ENCODE results near the gene STPG3. TPM values are rescaled to one million over a fixed set of nuclear protein-coding genes. Genes with fewer than 3 reads are reported as not detected.

The STPG3 gene
- total RNA-seq, 2 donors from 2014 or later, result not detected

GRCh38 chr9:137294681-137295237 is 43.7 kb downstream of the STPG3 start:
- DNase-seq (ENCODE audit: low spot score), result no peak
- intact Hi-C loops (cut with DNase I), result loop anchor here in 1 of 2 donors (5.0 kb wide), 1 partner anchor 113 kb away; no protein-coding TSS in a partner anchor

- no peak for DNase-seq (ENCODE audit: low spot score)
- intact Hi-C loops (cut with DNase I), result loop anchor here in 1 of 2 donors (5.0 kb wide), 1 partner anchor 112 kb away; no protein-coding TSS in a partner anchor
Observed at GRCh38 chr9:137295238-137295811, 44.2 kb downstream of the STPG3 start.

DNA sequence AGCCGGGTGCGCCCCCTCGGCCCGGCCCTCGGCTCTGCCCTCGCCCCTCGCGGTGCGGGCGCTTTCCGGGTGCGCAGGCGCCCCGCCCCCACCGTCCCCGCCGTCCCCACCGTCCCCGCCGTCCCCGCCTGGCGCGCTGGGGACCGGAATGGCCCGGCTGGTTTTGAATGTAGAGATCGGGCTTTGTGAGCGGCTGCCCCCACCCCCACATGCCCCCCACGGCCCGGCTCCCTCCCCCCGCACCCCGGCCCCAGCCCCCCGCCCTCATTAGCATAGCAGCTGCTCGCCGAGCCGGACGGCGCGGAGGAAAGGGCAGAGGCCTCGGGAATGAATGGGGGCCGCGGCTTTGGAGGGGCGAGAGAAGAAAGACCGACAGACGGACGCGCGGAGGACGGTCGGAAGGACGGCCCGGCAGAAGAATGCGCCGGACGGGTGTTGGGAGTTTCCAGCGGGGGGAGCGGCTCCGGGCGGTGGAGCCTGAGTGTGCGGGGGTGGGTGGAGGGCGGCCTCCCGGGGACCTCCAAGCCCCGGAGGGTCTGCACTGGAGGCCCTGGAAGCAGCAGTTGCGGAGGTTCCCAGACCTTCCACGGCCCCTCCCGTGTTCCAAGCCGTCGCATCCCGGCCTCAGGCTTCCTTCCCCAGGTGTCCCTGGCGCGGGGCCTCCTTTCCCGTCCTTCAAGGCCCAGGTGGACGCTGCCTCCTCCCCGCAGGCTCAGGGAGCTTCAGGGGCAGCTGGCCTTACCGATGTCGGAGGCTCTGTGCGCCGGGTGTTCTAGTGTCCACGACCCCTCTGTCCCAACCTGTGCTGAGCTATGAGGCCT is 45.0 kb downstream of the STPG3 start:
- DNase-seq (ENCODE audit: low spot score), result no peak
- intact Hi-C loops (cut with DNase I), result loop anchor here in 1 of 2 donors (5.0 kb wide), 1 partner anchor 111 kb away; no protein-coding TSS in a partner anchor

GRCh38 chr9:137296670-137297664 is 45.9 kb downstream of the STPG3 start:
- intact Hi-C loops (cut with DNase I), result loop anchor here in 1 of 2 donors (5.0 kb wide), 1 partner anchor 110 kb away; no protein-coding TSS in a partner anchor
- no peak for DNase-seq (ENCODE audit: low spot score)

DNA sequence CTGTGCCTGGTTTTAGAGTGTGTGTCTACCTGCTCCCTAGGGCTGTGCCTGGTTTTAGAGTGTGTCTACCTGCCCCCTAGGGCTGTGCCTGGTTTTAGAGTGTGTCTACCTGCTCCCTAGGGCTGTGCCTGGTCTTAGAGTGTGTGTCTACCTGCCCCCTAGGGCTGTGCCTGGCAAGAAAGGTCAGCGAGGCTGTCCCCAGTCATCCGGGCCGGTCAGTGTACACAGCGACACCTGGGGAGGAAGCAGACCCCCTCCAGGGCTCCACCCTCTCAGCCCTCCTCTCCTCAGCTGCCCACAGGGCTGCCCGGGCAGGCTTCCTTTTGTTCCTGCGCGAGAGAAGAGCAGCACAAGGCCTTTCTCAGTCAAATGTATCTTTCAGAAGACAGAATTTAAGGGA is 46.9 kb downstream of the STPG3 start:
- intact Hi-C loops (cut with DNase I), result loop anchor here in 1 of 2 donors (5.0 kb wide), 1 partner anchor 109 kb away; no protein-coding TSS in a partner anchor
- no peak for DNase-seq (ENCODE audit: low spot score)

- intact Hi-C loops (cut with DNase I), result loop anchor here in 1 of 2 donors (5.0 kb wide), 1 partner anchor 109 kb away; no protein-coding TSS in a partner anchor
- no peak for DNase-seq (ENCODE audit: low spot score)
Observed at GRCh38 chr9:137298401-137299202, 47.5 kb downstream of the STPG3 start.

- DNase-seq (ENCODE audit: low spot score), result no peak
- intact Hi-C loops (cut with DNase I), result loop anchor here in 1 of 2 donors (5.0 kb wide), 1 partner anchor 108 kb away; no protein-coding TSS in a partner anchor
Observed at GRCh38 chr9:137299203-137299565, 48.1 kb downstream of the STPG3 start.

GRCh38 chr9:137299938-137300337 is 48.9 kb downstream of the STPG3 start:
- no peak for DNase-seq (ENCODE audit: low spot score)
- intact Hi-C loops (cut with DNase I), result loop anchor here in 1 of 2 donors (5.0 kb wide), 1 partner anchor 107 kb away; no protein-coding TSS in a partner anchor

DNA sequence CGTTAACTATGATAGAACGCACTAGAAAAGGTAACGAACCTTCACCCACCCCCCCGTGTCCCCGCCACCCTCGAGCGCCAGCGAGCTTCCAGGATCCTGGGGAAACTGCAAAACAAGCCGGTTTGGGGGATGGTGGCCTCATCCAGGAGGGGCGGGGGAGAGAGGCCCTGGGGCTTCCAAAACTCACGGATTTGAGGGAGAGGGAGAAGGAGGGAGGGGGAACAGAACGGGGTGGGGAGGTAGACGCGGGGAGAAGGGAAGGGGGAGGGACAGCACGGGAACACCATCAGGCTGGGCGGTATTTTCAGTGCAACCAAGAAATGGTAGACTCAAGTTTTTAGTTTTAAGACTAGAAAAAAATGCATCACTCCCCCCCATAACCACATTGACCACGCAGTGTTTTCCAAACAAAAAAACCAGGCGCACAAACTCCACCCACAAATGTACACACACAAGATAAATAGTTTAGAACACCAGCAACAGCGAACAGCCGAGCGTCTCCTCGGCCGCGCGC is 49.5 kb downstream of the STPG3 start:
- intact Hi-C loops (cut with DNase I), result no loop called here
- no peak for DNase-seq (ENCODE audit: low spot score)

GRCh38 chr9:137301081-137301947 is 50.2 kb downstream of the STPG3 start:
- no peak for DNase-seq (ENCODE audit: low spot score)
- intact Hi-C loops (cut with DNase I), result no loop called here

GRCh38 chr9:137302118-137302448 is 51.0 kb downstream of the STPG3 start, which contains the start of gene NRARP:
Gene NRARP (minus strand): TSS chr9:137302271. CDS start chr9:137301928, 343 bp downstream.
- DNase-seq (ENCODE audit: low spot score), result peak; percentile 95
- intact Hi-C loops (cut with DNase I), result no loop called here

DNA sequence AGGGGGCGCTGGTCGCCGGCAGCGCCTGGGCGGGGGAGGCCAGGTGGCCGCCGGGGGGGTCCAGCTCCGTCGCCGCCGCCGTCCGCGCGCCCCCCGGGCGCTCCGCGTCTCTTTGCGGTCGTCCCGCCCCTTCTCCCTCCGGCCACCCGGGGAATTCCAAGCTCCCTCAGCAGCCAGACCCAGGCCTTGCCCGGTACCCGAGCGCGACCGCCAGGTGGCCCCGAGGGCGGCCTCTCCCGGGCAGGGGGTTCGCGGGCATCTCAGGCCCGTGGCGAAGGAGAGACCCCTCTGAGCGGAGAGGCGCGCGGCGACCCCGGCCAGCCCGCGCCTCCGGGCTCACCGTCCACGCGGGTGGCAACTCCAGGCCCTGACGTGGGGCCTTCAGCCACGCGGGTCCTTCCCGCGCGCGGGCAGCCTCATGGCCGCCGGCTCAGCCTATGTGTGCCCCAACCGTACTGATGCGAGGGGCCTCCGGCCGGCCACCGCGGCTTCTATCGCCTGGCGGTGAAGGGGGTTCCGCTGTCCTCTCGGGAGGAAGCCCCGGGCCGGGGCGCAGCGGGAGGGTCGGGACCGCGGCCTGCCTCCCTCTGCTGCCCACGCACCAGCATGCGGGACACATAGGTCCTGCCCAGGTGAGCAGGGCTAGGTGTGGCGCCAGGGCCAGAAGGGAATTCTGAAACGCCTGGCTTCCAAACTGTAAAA is 51.5 kb downstream of the STPG3 start:
- DNase-seq (ENCODE audit: low spot score), result no peak
- intact Hi-C loops (cut with DNase I), result no loop called here

Measured in posterior vena cava (tissue), 2 donors.